LHCN-M2 (cell line): ENCODE results near the gene ZMPSTE24. TPM values are rescaled to one million over a fixed set of nuclear protein-coding genes. Genes with fewer than 3 reads are reported as not detected.
A peak's percentile ranks its signal among the peaks of the same experiment; 100 is the strongest.
"Not testable (repeated sequence)": the region's sequence is repeated elsewhere in the genome, so short reads cannot be mapped to it uniquely, and the experiment has no call there.

Experiments
- DNase-seq: peaks from one replicate; pipeline ENCODE4 v3.0.0-alpha.2; 2012; ENCODE audit warnings: low read depth
- total RNA-seq: library from RNA; depleted of rRNA; stranded (reverse); fragments of >200 nt; gene quantifications from 2 replicates; pipeline ENCODE4 v1.2.3, GENCODE V29; 2014; rRNA removed

ZMPSTE24 gene
- total RNA-seq, 1 experiment from 2014 or later, result 56.5 TPM

GRCh38 chr1:40316595-40317393, 58.8 kb downstream of the ZMPSTE24 start, which contains the start of gene COL9A2:
Gene COL9A2, minus strand, starts transcription at chr1:40317286. Its CDS starts 89 bp downstream, at chr1:40317197.
- no peak for DNase-seq

- no peak for DNase-seq
Measured at GRCh38 chr1:40317394-40318074, 59.5 kb downstream of the ZMPSTE24 start.

- DNase-seq, result no peak
Measured at GRCh38 chr1:40318476-40318875, 60.4 kb downstream of the ZMPSTE24 start.

GRCh38 chr1:40318970-40319621, 61.1 kb downstream of the ZMPSTE24 start:
- no peak for DNase-seq

GRCh38 chr1:40331403-40331802, 73.4 kb downstream of the ZMPSTE24 start:
- not testable (repeated sequence) for DNase-seq

GRCh38 chr1:40332695-40333094, 74.7 kb downstream of the ZMPSTE24 start:
- no peak for DNase-seq

- DNase-seq, result no peak
Measured at GRCh38 chr1:40337443-40337842, 79.4 kb downstream of the ZMPSTE24 start.

GRCh38 chr1:40338745-40339419, 80.8 kb downstream of the ZMPSTE24 start:
- DNase-seq, result peak; percentile 66

GRCh38 chr1:40339420-40340323, 81.6 kb downstream of the ZMPSTE24 start:
- no peak for DNase-seq

- no peak for DNase-seq
Measured at GRCh38 chr1:40341491-40342380, 83.7 kb downstream of the ZMPSTE24 start.

- DNase-seq, result not testable (repeated sequence)
Measured at GRCh38 chr1:40342381-40342717, 84.3 kb downstream of the ZMPSTE24 start.

Other genes with a start within 250 kb of the ZMPSTE24 start
- gene CAP1, start 217.5 kb upstream of the ZMPSTE24 start, total RNA-seq, result 505 and 541 TPM in 2 replicates
- 40.3 and 54.2 TPM in 2 replicates for gene PPT1, start 161.0 kb upstream of the ZMPSTE24 start, total RNA-seq
- gene RLF, start 96.8 kb upstream of the ZMPSTE24 start, total RNA-seq, result 15.6 and 15.7 TPM in 2 replicates
- not detected in 2 replicates for gene TMCO2, start 10.3 kb upstream of the ZMPSTE24 start, total RNA-seq
- gene COL9A2, start 59.0 kb downstream of the ZMPSTE24 start, total RNA-seq, result not detected in 2 replicates
- gene SMAP2, start 115.5 kb downstream of the ZMPSTE24 start, total RNA-seq, result 34.9 and 35.1 TPM in 2 replicates
- gene ZFP69B, start 192.2 kb downstream of the ZMPSTE24 start, total RNA-seq, result 4.9 and 6.8 TPM in 2 replicates
- 1.2 and 2.2 TPM in 2 replicates for gene ZFP69, start 219.1 kb downstream of the ZMPSTE24 start, total RNA-seq